MM.1S (cell line): ENCODE measurements around the gene GABARAP.
"Not testable (repeated sequence)": the region's sequence is repeated elsewhere in the genome, so short reads cannot be mapped to it uniquely, and the experiment has no call there.

Experiments
- DNase-seq: peaks from one replicate; pipeline ENCODE4 v3.0.0-alpha.2; 2015
- H2AFZ ChIP-seq: fragments of 300-600 bp; sonication (generic); 2 replicates; pipeline ENCODE4 v1.6.0; 2016; ENCODE audit warnings: antibody characterized with exemption, low read length
- H3F3A ChIP-seq: fragments of 300-600 bp; sonication (generic); 2 replicates; pipeline ENCODE4 v1.6.1; 2016; ENCODE audit warnings: mild to moderate bottlenecking, antibody characterized with exemption, low read length, moderate library complexity, mixed read lengths; ENCODE audit not compliant: insufficient read depth
- H3K27ac ChIP-seq: fragments of 300-600 bp; sonication (generic); 2 replicates; pipeline ENCODE4 v1.5.1; 2016; ENCODE audit warnings: mild to moderate bottlenecking, low read length
- H3K27me3 ChIP-seq: fragments of 300-600 bp; sonication (generic); replicated peaks from 2 replicates; pipeline ENCODE4 v1.6.0; 2016; ENCODE audit warnings: low read length; ENCODE audit not compliant: insufficient read depth
- H3K36me3 ChIP-seq: fragments of 300-600 bp; sonication (generic); replicated peaks from 2 replicates; pipeline ENCODE4 v1.6.1; 2016; ENCODE audit warnings: mild to moderate bottlenecking, low read length, mixed read lengths; ENCODE audit not compliant: insufficient read depth
- H3K4me1 ChIP-seq: fragments of 300-600 bp; sonication (generic); 2 replicates; pipeline ENCODE4 v1.6.1; 2016; ENCODE audit warnings: low read length, mixed read lengths
- H3K4me2 ChIP-seq: fragments of 300-600 bp; sonication (generic); 2 replicates; pipeline ENCODE4 v1.6.0; 2016; ENCODE audit warnings: low read depth, low read length
- H3K4me3 ChIP-seq: fragments of 300-600 bp; sonication (generic); 2 replicates; pipeline ENCODE4 v1.5.1; 2016; ENCODE audit warnings: low read length, mixed read lengths
- H3K79me2 ChIP-seq: fragments of 300-600 bp; sonication (generic); 2 replicates; pipeline ENCODE4 v1.6.1; 2016; ENCODE audit warnings: mixed run types, low read length, mixed read lengths
- H3K9ac ChIP-seq: fragments of 300-600 bp; sonication (generic); 2 replicates; pipeline ENCODE4 v1.6.1; 2016; ENCODE audit warnings: low read length, mixed read lengths
- H3K9me2 ChIP-seq: fragments of 300-600 bp; sonication (generic); replicated peaks from 2 replicates; pipeline ENCODE4 v1.6.1; 2016; ENCODE audit warnings: mild to moderate bottlenecking, low read length, mixed read lengths; ENCODE audit not compliant: insufficient read depth
- H3K9me3 ChIP-seq: fragments of 300-600 bp; sonication (generic); replicated peaks from 2 replicates; pipeline ENCODE4 v1.6.1; 2016; ENCODE audit warnings: mild to moderate bottlenecking, low read length, mixed read lengths; ENCODE audit not compliant: insufficient read depth
- H4K20me1 ChIP-seq: fragments of 300-600 bp; sonication (generic); 2 replicates; pipeline ENCODE4 v1.6.1; 2016; ENCODE audit warnings: mild to moderate bottlenecking, low read length, moderate library complexity, mixed read lengths; ENCODE audit not compliant: insufficient read depth
- CTCF ChIP-seq: fragments of 300-600 bp; sonication (generic); IDR thresholded peaks from 2 replicates; pipeline ENCODE4 v1.5.1; 2016; ENCODE audit warnings: antibody characterized with exemption, low read length, mixed read lengths
- EZH2 ChIP-seq: fragments of 300-600 bp; sonication (generic); optimal IDR thresholded peaks from 2 replicates; pipeline ENCODE3; 2017; ENCODE audit warnings: low read depth, mild to moderate bottlenecking, antibody characterized with exemption, low read length, mixed read lengths
- EZH2phosphoT487 ChIP-seq: fragments of 300-600 bp; sonication (generic); IDR thresholded peaks from 2 replicates; pipeline ENCODE4 v1.6.1; 2018; ENCODE audit warnings: antibody characterized with exemption, low read length

Gene GABARAP

DNA sequence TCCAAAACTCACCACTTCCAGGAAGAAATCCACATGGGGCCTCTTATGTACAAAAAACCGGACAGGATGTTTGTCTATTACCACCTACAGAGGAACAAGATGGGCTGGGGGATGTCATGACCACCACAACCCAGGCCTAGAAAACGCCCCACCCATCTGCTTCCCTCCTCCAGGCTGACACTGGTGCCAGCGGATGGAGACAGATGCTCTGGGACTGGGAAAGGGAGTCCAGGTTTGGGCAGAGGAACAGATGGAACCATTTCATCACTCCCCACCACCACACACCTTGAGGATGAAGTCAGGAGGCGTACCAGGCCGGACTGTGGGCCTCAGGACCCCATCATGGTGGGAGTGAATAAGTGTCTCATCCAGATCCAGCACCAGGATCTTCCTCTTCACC is 4.5 kb upstream of the GABARAP start:
- Histone ChIP-seq H3K9me3 (no peaks in the 10 kb centered on the region), H3K27me3 (no peaks in the 10 kb centered on the region), H3K27ac (no peak overlapping the region), H3K4me3 (no peak overlapping the region), H3K9ac (no peak overlapping the region), H3F3A (peaks cover 22% of the 10 kb centered on the region), H2AFZ (no peak overlapping the region), H3K36me3 (0 out of 2 replicates have a peak, but pooled peaks cover 3% of the 10 kb centered on the region), H4K20me1 (no peaks in the 10 kb centered on the region), H3K79me2 (peaks cover 62% of the 10 kb centered on the region), H3K9me2 (no peaks in the 10 kb centered on the region), H3K4me2 (no peak overlapping the region), H3K4me1 (peaks cover 13% of the 10 kb centered on the region)
- TF ChIP-seq EZH2 (no peak), EZH2phosphoT487 (no peak), CTCF (no peak)
- no peak for DNase-seq

GRCh38 chr17:7243838-7244237 is 1.6 kb upstream of the GABARAP start:
- Histone ChIP-seq H3F3A (peaks cover 42% of the 10 kb centered on the region), H3K79me2 (peaks cover 61% of the 10 kb centered on the region), H3K4me1 (peaks cover 15% of the 10 kb centered on the region), H3K27ac (peak overlapping the region; percentile 75; the same call in 1 of the 2 replicates)
- not testable (repeated sequence) for H3K9ac ChIP-seq, DNase-seq, H3K36me3 ChIP-seq, H3K9me2 ChIP-seq, H2AFZ ChIP-seq, H3K4me2 ChIP-seq, H3K4me3 ChIP-seq, H4K20me1 ChIP-seq, H3K27me3 ChIP-seq, H3K9me3 ChIP-seq

- H2AFZ ChIP-seq: no peak overlapping the region
- peak overlapping the region; percentile 91; the same call in 1 of the 2 replicates for H3K9ac ChIP-seq
- peak overlapping the region; percentile 75; the same call in 1 of the 2 replicates for H3K27ac ChIP-seq
- no peaks in the 10 kb centered on the region for H4K20me1 ChIP-seq
- H3K9me2 ChIP-seq: no peaks in the 10 kb centered on the region
- no peaks in the 10 kb centered on the region for H3K27me3 ChIP-seq
- no peaks in the 10 kb centered on the region for H3K9me3 ChIP-seq
- H3K36me3 ChIP-seq: 0 out of 2 replicates have a peak, but pooled peaks cover 3% of the 10 kb centered on the region
- H3K4me3 ChIP-seq: peak overlapping the region; percentile 96
- H3K4me2 ChIP-seq: peak overlapping the region; percentile 80
- no peak for TF ChIP-seq CTCF
- TF ChIP-seq EZH2phosphoT487: no peak
- no peak for TF ChIP-seq EZH2
- peaks cover 15% of the 10 kb centered on the region for H3K4me1 ChIP-seq
- H3K79me2 ChIP-seq: peaks cover 60% of the 10 kb centered on the region
- H3F3A ChIP-seq: peaks cover 42% of the 10 kb centered on the region
- DNase-seq: no peak
Observed at GRCh38 chr17:7243453-7243729, 1.1 kb upstream of the GABARAP start.

DNA sequence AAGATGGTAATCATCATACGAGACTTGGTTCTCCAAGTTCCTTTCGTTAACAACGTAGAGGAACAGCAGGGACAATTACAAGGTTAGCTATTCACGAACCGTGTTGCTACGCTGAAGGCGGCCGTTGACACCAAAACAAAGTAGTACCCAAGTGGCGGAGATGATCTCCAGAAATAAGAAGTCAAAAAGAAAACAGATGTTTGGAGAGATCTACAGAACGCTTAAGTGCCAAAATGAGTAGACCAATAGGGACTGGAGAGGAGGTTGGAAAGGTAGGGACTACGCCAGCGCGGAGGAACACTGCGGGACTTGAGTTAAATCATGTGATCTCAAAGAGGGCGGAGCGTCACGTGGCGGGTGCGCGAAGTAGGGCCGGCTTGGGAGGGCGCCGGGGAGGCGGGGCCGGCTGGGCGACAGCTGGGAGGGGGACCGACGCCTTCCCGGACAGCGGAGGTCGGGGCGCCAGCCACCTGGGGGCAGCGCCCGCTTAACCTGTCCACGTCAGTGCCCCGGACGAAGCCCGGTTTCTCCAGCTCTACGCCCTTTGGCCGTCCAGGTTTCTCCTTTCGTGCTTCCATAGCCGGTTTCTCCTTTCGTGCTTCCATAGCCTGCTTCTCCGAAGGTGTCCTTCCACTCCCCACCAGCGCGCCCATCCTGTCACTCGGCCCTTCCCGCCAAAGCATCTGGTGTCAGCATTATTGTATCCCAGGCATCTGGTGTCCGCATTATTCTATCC is 636 bp upstream of the GABARAP start:
- Histone ChIP-seq H3K36me3 (0 out of 2 replicates have a peak, but pooled peaks cover 3% of the 10 kb centered on the region), H4K20me1 (no peaks in the 10 kb centered on the region), H3K27ac (peak overlapping the region; percentile 75), H3K9ac (peak overlapping the region; percentile 91), H3K4me3 (peak overlapping the region; percentile 96), H3F3A (peaks cover 42% of the 10 kb centered on the region), H3K9me2 (no peaks in the 10 kb centered on the region), H3K4me1 (peaks cover 15% of the 10 kb centered on the region), H3K9me3 (no peaks in the 10 kb centered on the region), H3K27me3 (no peaks in the 10 kb centered on the region), H3K79me2 (peaks cover 55% of the 10 kb centered on the region), H3K4me2 (peak overlapping the region; percentile 80), H2AFZ (peak overlapping the region; percentile 84)
- TF ChIP-seq EZH2 (no peak), CTCF (peak; percentile 12; the same call in 1 of the 2 replicates)
- peak; percentile 96 for DNase-seq
